Measurements from ENCODE around the gene ATE1. TPM values are rescaled to one million over a fixed set of nuclear protein-coding genes. Genes with fewer than 3 reads are reported as not detected.

Gene ATE1
- total RNA-seq, 1 donor from 2014 or later: 34.4 TPM

GRCh38 chr10:121844537-121844936, 83.3 kb downstream of the ATE1 start:
- Histone ChIP-seq H3K27ac (replicated peaks) (no peak overlapping the region), H3K4me3 (no peak overlapping the region), H3K27me3 (ENCODE audit: low read depth) (no peaks in the 10 kb centered on the region), H3K36me3 (peaks cover 48% of the 10 kb centered on the region), H3K9me3 (replicated peaks) (peaks cover 7% of the 10 kb centered on the region), H3K4me1 (no peaks in the 10 kb centered on the region)
- TF ChIP-seq CTCF (IDR thresholded peaks at IDR 0.05; ENCODE audit: borderline replicate concordance): no peak
- DNase-seq: no peak
- intact Hi-C loops (cut with micrococcal nuclease): no loop called here

GRCh38 chr10:121843379-121843778, 84.5 kb downstream of the ATE1 start:
- peaks cover 7% of the 10 kb centered on the region for H3K9me3 ChIP-seq (replicated peaks)
- no peaks in the 10 kb centered on the region for H3K4me1 ChIP-seq
- DNase-seq: no peak
- H3K36me3 ChIP-seq: peaks cover 38% of the 10 kb centered on the region
- no peak overlapping the region for H3K27ac ChIP-seq (replicated peaks)
- H3K4me3 ChIP-seq: no peak overlapping the region
- TF ChIP-seq CTCF (IDR thresholded peaks at IDR 0.05; ENCODE audit: borderline replicate concordance): no peak
- H3K27me3 ChIP-seq (ENCODE audit: low read depth): no peaks in the 10 kb centered on the region
- intact Hi-C loops (cut with micrococcal nuclease): no loop called here

GRCh38 chr10:121841862-121842261, 86.0 kb downstream of the ATE1 start:
- intact Hi-C loops (cut with micrococcal nuclease): no loop called here
- Histone ChIP-seq H3K27ac (replicated peaks) (no peak overlapping the region), H3K36me3 (peaks cover 23% of the 10 kb centered on the region), H3K4me3 (no peak overlapping the region), H3K27me3 (ENCODE audit: low read depth) (no peaks in the 10 kb centered on the region), H3K4me1 (no peaks in the 10 kb centered on the region), H3K9me3 (replicated peaks) (peaks cover 7% of the 10 kb centered on the region)
- DNase-seq: no peak
- TF ChIP-seq CTCF (IDR thresholded peaks at IDR 0.05; ENCODE audit: borderline replicate concordance): no peak

GRCh38 chr10:121838931-121839330, 88.9 kb downstream of the ATE1 start:
- Histone ChIP-seq H3K9me3 (replicated peaks) (no peaks in the 10 kb centered on the region), H3K36me3 (peaks cover 24% of the 10 kb centered on the region), H3K4me3 (no peak overlapping the region), H3K27me3 (ENCODE audit: low read depth) (no peaks in the 10 kb centered on the region), H3K27ac (replicated peaks) (no peak overlapping the region), H3K4me1 (no peaks in the 10 kb centered on the region)
- TF ChIP-seq CTCF (IDR thresholded peaks at IDR 0.05; ENCODE audit: borderline replicate concordance): no peak
- DNase-seq: no peak
- intact Hi-C loops (cut with micrococcal nuclease): no loop called here

- Histone ChIP-seq H3K4me1 (no peaks in the 10 kb centered on the region), H3K27ac (replicated peaks) (no peak overlapping the region), H3K36me3 (peaks cover 25% of the 10 kb centered on the region), H3K9me3 (replicated peaks) (no peaks in the 10 kb centered on the region), H3K4me3 (no peak overlapping the region), H3K27me3 (ENCODE audit: low read depth) (no peaks in the 10 kb centered on the region)
- TF ChIP-seq CTCF (IDR thresholded peaks at IDR 0.05; ENCODE audit: borderline replicate concordance): no peak
- no peak for DNase-seq
- intact Hi-C loops (cut with micrococcal nuclease): no loop called here
Measured at GRCh38 chr10:121838149-121838548, 89.7 kb downstream of the ATE1 start.

GRCh38 chr10:121836171-121836570, 91.7 kb downstream of the ATE1 start:
- H3K27me3 ChIP-seq (ENCODE audit: low read depth): no peaks in the 10 kb centered on the region
- H3K27ac ChIP-seq (replicated peaks): no peak overlapping the region
- H3K36me3 ChIP-seq: peaks cover 31% of the 10 kb centered on the region
- peaks cover 2% of the 10 kb centered on the region for H3K4me1 ChIP-seq
- no peak overlapping the region for H3K4me3 ChIP-seq
- DNase-seq: no peak
- H3K9me3 ChIP-seq (replicated peaks): no peaks in the 10 kb centered on the region
- intact Hi-C loops (cut with micrococcal nuclease): no loop called here
- no peak for TF ChIP-seq CTCF (IDR thresholded peaks at IDR 0.05; ENCODE audit: borderline replicate concordance)

Measured in left ventricle myocardium inferior (tissue), 1 donor.